ENCODE results near the gene TRIM54. TPM values are rescaled to one million over a fixed set of nuclear protein-coding genes. Genes with fewer than 3 reads are reported as not detected.

TRIM54 gene
- total and polyA plus RNA-seq, 9 of the 15 experiments (the other 6 are each of a cell fraction or from before 2014, with no cell fraction given) = not detected

- no peak for TF ChIP-seq BRF2 (IDR thresholded peaks at IDR 0.05; ENCODE audit: borderline replicate concordance, insufficient read depth, insufficient read length)
Observed at GRCh38 chr2:27323596-27324285, 41.5 kb downstream of the TRIM54 start (continued).

GRCh38 chr2:27324720-27325119 lies 42.5 kb downstream of the TRIM54 start:
- BruUV-seq (replicated peaks) = no TSS peak
- DNase-seq (ENCODE audit: extremely low read depth in 1 of 4, low spot score in 3 of 4) (no peak), FAIRE-seq (no peak), ATAC-seq (no peak)
- Histone ChIP-seq H3K79me2 (ENCODE audit: control insufficient read depth, insufficient read depth, low read length) (peaks cover 32% of the 10 kb centered on the region), H2AFZ (ENCODE audit: low read depth, low read length) (no peak overlapping the region), H3K9me1 (ENCODE audit: control insufficient read depth, insufficient read depth, low read length) (no peaks in the 10 kb centered on the region), H3K36me3 (ENCODE audit: control insufficient read depth, insufficient read depth, low read length) (peaks cover 46% of the 10 kb centered on the region), H3K9ac (ENCODE audit: insufficient read depth in 1 of 2, low read depth in 2 of 2, low read length in 2 of 2) (peak overlapping the region in 1 of 2 experiments; percentile 15; a peak in 1 of 4 replicates), H3K9me3 (replicated peaks; ENCODE audit: control insufficient read depth, insufficient read depth, low read depth, low read length) (no peaks in the 10 kb centered on the region), H3K4me1 (replicated peaks in 1 of 2; ENCODE audit: control insufficient read depth in 2 of 2, insufficient read depth in 2 of 2, low read length in 2 of 2) (peaks cover 8 to 21% of the 10 kb centered on the region in 2 experiments; a peak in 4 of 5 replicates), H3K4me2 (ENCODE audit: insufficient read depth, low read length) (no peak overlapping the region), H3K27ac (ENCODE audit: extremely low read depth, low read depth, low read length) (no peak overlapping the region), H3K4me3 (no peak overlapping the region), H4K20me1 (replicated peaks; ENCODE audit: control insufficient read depth, insufficient read depth, low read length) (no peaks in the 10 kb centered on the region), H3K27me3 (ENCODE audit: control insufficient read depth in 2 of 2, insufficient read depth in 2 of 2, low read length in 2 of 2) (no peaks in the 10 kb centered on the region)
- in situ Hi-C loops (cut with MboI) = no loop called here
- TF ChIP-seq ZKSCAN3 (CRISPR knock-in tag; IDR thresholded peaks at IDR 0.05) = no peak
- no peak for TF ChIP-seq FOXJ3 (CRISPR knock-in tag; IDR thresholded peaks at IDR 0.05)
- TF ChIP-seq POLR2A (conservative IDR thresholded peaks at IDR 0.05) = 0 out of 2 replicates have a peak, but pooled peaks have one; percentile 25
- TF ChIP-seq CEBPB (tag; IDR thresholded peaks at IDR 0.05) = peak; percentile 35; the same call in 1 of the 2 replicates
- whole genome bisulfite sequencing (ENCODE audit: insufficient coverage, low coverage, missing lambda C conversion rate) = 89% methylated on average over 5 of the region's 5 CpGs
- intact Hi-C loops (cut with micrococcal nuclease) = no loop called here
- POLR2A ChIA-PET = interaction anchor here (0.6 to 2.8 kb wide), 5 partner anchors 8 to 77 kb away, joined by 3 to 14 read pairs (median 4); no protein-coding TSS in a partner anchor
- CTCF ChIA-PET (ENCODE audit: low intra/inter-chr PET ratio) = no interaction called here
